Measurements from ENCODE around the gene LYSMD1.
A peak's percentile ranks its signal among the peaks of the same experiment; 100 is the strongest.

GRCh38 chr1:151165738-151166504, at the start of gene LYSMD1, which contains the start of gene SCNM1:
- TF ChIP-seq EZH2 (IDR thresholded peaks at IDR 0.05) (no peak), POLR2AphosphoS5 (IDR thresholded peaks at IDR 0.05; ENCODE audit: borderline replicate concordance, low read depth, low read length) (peak; percentile 88), FOXP2 (optimal IDR thresholded peaks at IDR 0.05; ENCODE audit: control extremely low read depth, extremely low read length, insufficient read depth) (peak; percentile 96)

All from SK-N-MC (cell line).